WTC11 (cell line): ENCODE measurements around the gene HECTD4. TPM values are rescaled to one million over a fixed set of nuclear protein-coding genes. Genes with fewer than 3 reads are reported as not detected.

Experiments used
- ATAC-seq: fragments of 200-7000 bp; cut with Tn5 transposase; 2 replicates; pipeline ENCODE4 v1.10.0; 2021; ENCODE audit warnings: mild to moderate bottlenecking, moderate library complexity
- CTCF ChIA-PET: fragments of 300-600 bp; sonication (Branson Sonifier 250); formaldehyde crosslinking; loops from one replicate; lab custom pipeline; 2021; ENCODE audit warnings: antibody characterized with exemption; lab: Charles Lee
- POLR2A ChIA-PET: fragments of 350-600 bp; sonication (Branson Sonifier 250); formaldehyde crosslinking; loops from one replicate; lab custom pipeline; 2021; ENCODE audit warnings: antibody characterized with exemption; lab: Charles Lee
- DNase-seq: peaks from one replicate; pipeline ENCODE4 v3.0.0; 2021; ENCODE audit warnings: low spot score
- H3K27ac Mint-ChIP-seq: 2 replicates; pipeline ENCODE4 v1.8.0; 2021; ENCODE audit warnings: mixed read lengths
- H3K27me3 Mint-ChIP-seq: 2 replicates; pipeline ENCODE4 v1.8.0; 2021; ENCODE audit warnings: low read depth, mild to moderate bottlenecking, moderate library complexity, mixed read lengths
- H3K36me3 Mint-ChIP-seq: 2 replicates; pipeline ENCODE4 v1.8.0; 2021; ENCODE audit warnings: mixed read lengths
- H3K4me1 Mint-ChIP-seq: 2 replicates; pipeline ENCODE4 v1.8.0; 2022; ENCODE audit warnings: mixed read lengths
- H3K4me3 Mint-ChIP-seq: 2 replicates; pipeline ENCODE4 v1.8.0; 2021; ENCODE audit warnings: mild to moderate bottlenecking, moderate library complexity, mixed read lengths
- H3K9me3 Mint-ChIP-seq: 2 replicates; pipeline ENCODE4 v1.8.0; 2021; ENCODE audit warnings: mixed read lengths
- ATF2 ChIP-seq: sonication (generic); formaldehyde crosslinking; IDR thresholded peaks from 2 replicates; pipeline ENCODE4 v1.8.1; 2022; ENCODE audit warnings: low read depth, missing genetic modification reagents, borderline replicate concordance
- CBFB ChIP-seq: sonication (generic); formaldehyde crosslinking; IDR thresholded peaks from 2 replicates; pipeline ENCODE4 v1.8.1; 2022; ENCODE audit warnings: mild to moderate bottlenecking, low read depth, missing genetic modification reagents
- ERG ChIP-seq: fragments of 250-450 bp; sonication (Bioruptor Pico); IDR thresholded peaks from 2 replicates; pipeline ENCODE4 v1.8.0; 2021; ENCODE audit warnings: mild to moderate bottlenecking
- ESRRA ChIP-seq: sonication (generic); formaldehyde crosslinking; IDR thresholded peaks from 2 replicates; pipeline ENCODE4 v1.8.1; 2022; ENCODE audit warnings: mild to moderate bottlenecking, missing genetic modification reagents, borderline replicate concordance
- FOXJ3 ChIP-seq: sonication (generic); formaldehyde crosslinking; IDR thresholded peaks from 2 replicates; pipeline ENCODE4 v1.9.0; 2021; ENCODE audit warnings: missing genetic modification reagents, mild to moderate bottlenecking, borderline replicate concordance
- FOXP1 ChIP-seq: sonication (generic); formaldehyde crosslinking; IDR thresholded peaks from 2 replicates; pipeline ENCODE4 v1.8.0; 2022; ENCODE audit warnings: missing genetic modification reagents, mild to moderate bottlenecking, moderate library complexity, borderline replicate concordance
- HMGXB4 ChIP-seq: sonication (generic); formaldehyde crosslinking; IDR thresholded peaks from 2 replicates; pipeline ENCODE4 v1.8.1; 2023; ENCODE audit warnings: mild to moderate bottlenecking, moderate library complexity, missing genetic modification reagents
- NR1H2 ChIP-seq: sonication (generic); formaldehyde crosslinking; IDR thresholded peaks from 2 replicates; pipeline ENCODE4 v1.9.0; 2021; ENCODE audit warnings: mild to moderate bottlenecking, moderate library complexity, missing genetic modification reagents
- OVOL2 ChIP-seq: fragments of 250-450 bp; sonication (Bioruptor Pico); IDR thresholded peaks from 2 replicates; pipeline ENCODE4 v1.9.0; 2021; ENCODE audit warnings: mild to moderate bottlenecking, borderline replicate concordance
- RORB ChIP-seq: fragments of 250-450 bp; sonication (Bioruptor Pico); IDR thresholded peaks from 2 replicates; pipeline ENCODE4 v1.9.0; 2021; ENCODE audit warnings: mild to moderate bottlenecking
- TEAD1 ChIP-seq: sonication (generic); formaldehyde crosslinking; IDR thresholded peaks from 2 replicates; pipeline ENCODE4 v1.8.0; 2022; ENCODE audit warnings: mild to moderate bottlenecking, missing genetic modification reagents
- TP53 ChIP-seq: sonication (generic); formaldehyde crosslinking; IDR thresholded peaks from 2 replicates; pipeline ENCODE4 v1.8.1; 2023; ENCODE audit warnings: mild to moderate bottlenecking, missing genetic modification reagents
- ZBTB21 ChIP-seq: sonication (generic); formaldehyde crosslinking; IDR thresholded peaks from 2 replicates; pipeline ENCODE4 v1.8.1; 2023; ENCODE audit warnings: mild to moderate bottlenecking, missing genetic modification reagents, borderline replicate concordance
- ZNF121 ChIP-seq: sonication (generic); formaldehyde crosslinking; IDR thresholded peaks from 2 replicates; pipeline ENCODE4 v1.8.0; 2023; ENCODE audit warnings: missing genetic modification reagents
- ZNF416 ChIP-seq: fragments of 250-450 bp; sonication (Bioruptor Pico); IDR thresholded peaks from 2 replicates; pipeline ENCODE4 v1.9.0; 2021; ENCODE audit warnings: mild to moderate bottlenecking, inconsistent platforms
- total RNA-seq: library from RNA; stranded (reverse); gene quantifications from 3 replicates; pipeline ENCODE4 v1.2.3, GENCODE V29; 2021
- TF ChIP-seq, protein P1 (sequence below): sonication (generic); formaldehyde crosslinking; IDR thresholded peaks from 2 replicates; pipeline ENCODE4 v1.8.1; 2023; ENCODE audit warnings: mild to moderate bottlenecking, missing genetic modification reagents, borderline replicate concordance
- TF ChIP-seq, protein P2 (sequence below): sonication (generic); formaldehyde crosslinking; IDR thresholded peaks from 2 replicates; pipeline ENCODE4 v1.8.0; 2022; ENCODE audit warnings: mild to moderate bottlenecking, missing genetic modification reagents
- TF ChIP-seq, protein P3 (sequence below): sonication (generic); formaldehyde crosslinking; conservative IDR thresholded peaks from 2 replicates; pipeline ENCODE4 v1.8.1; 2022; ENCODE audit warnings: mild to moderate bottlenecking, missing genetic modification reagents

Gene HECTD4
- total RNA-seq, 1 experiment from 2014 or later, result 31.7 TPM

DNA sequence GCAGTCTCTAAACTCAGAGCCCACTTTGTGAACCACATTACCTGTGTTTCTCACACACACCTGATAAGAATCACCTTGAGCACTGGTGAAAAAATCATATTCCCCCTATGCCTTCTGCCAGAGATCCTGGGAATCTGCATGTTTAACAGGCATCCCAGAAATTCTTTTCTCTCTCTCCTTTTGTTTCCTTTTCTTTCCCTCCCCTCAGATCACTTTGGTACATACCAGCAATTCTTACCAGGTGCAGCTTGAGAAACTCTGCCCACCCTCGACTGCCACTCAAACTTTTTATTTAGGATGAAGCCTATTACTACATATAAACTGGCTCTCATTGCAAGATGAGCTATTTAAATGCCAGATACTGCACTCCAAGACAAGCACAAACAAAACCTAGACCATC is 36.0 kb downstream of the HECTD4 start:
- H3K4me1 Mint-ChIP-seq, result peaks cover 40% of the 10 kb centered on the region
- H3K9me3 Mint-ChIP-seq, result no peaks in the 10 kb centered on the region
- peak overlapping the region; percentile 35 for H3K27ac Mint-ChIP-seq
- TF ChIP-seq FOXJ3 (no peak), ATF2 (no peak), TP53 (no peak), NR1H2 (no peak), OVOL2 (CRISPR knock-in tag) (no peak), CBFB (CRISPR knock-in tag) (no peak), ERG (CRISPR knock-in tag) (no peak), ZNF416 (CRISPR knock-in tag) (no peak), TEAD1 (CRISPR knock-in tag) (no peak), HMGXB4 (no peak)
- TF ChIP-seq, protein P1, sequence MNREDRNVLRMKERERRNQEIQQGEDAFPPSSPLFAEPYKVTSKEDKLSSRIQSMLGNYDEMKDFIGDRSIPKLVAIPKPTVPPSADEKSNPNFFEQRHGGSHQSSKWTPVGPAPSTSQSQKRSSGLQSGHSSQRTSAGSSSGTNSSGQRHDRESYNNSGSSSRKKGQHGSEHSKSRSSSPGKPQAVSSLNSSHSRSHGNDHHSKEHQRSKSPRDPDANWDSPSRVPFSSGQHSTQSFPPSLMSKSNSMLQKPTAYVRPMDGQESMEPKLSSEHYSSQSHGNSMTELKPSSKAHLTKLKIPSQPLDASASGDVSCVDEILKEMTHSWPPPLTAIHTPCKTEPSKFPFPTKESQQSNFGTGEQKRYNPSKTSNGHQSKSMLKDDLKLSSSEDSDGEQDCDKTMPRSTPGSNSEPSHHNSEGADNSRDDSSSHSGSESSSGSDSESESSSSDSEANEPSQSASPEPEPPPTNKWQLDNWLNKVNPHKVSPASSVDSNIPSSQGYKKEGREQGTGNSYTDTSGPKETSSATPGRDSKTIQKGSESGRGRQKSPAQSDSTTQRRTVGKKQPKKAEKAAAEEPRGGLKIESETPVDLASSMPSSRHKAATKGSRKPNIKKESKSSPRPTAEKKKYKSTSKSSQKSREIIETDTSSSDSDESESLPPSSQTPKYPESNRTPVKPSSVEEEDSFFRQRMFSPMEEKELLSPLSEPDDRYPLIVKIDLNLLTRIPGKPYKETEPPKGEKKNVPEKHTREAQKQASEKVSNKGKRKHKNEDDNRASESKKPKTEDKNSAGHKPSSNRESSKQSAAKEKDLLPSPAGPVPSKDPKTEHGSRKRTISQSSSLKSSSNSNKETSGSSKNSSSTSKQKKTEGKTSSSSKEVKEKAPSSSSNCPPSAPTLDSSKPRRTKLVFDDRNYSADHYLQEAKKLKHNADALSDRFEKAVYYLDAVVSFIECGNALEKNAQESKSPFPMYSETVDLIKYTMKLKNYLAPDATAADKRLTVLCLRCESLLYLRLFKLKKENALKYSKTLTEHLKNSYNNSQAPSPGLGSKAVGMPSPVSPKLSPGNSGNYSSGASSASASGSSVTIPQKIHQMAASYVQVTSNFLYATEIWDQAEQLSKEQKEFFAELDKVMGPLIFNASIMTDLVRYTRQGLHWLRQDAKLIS (CRISPR knock-in tag), result no peak
- CTCF ChIA-PET, result interaction anchor here (1.0 kb wide), 1 partner anchor 41 kb away, joined by 4 read pairs; no protein-coding TSS in a partner anchor
- no peaks in the 10 kb centered on the region for H3K36me3 Mint-ChIP-seq
- ATAC-seq (peak; percentile 59), DNase-seq (no peak)
- no peaks in the 10 kb centered on the region; the same call in 1 of the 2 replicates for H3K27me3 Mint-ChIP-seq
- POLR2A ChIA-PET, result no interaction called here
- no peak overlapping the region for H3K4me3 Mint-ChIP-seq

GRCh38 chr12:112344220-112344619 is 38.0 kb downstream of the HECTD4 start:
- ChIA-PET POLR2A (no interaction called here), CTCF (interaction anchor here (1.9 kb wide), 1 partner anchor 43 kb away, joined by 6 read pairs; no protein-coding TSS in a partner anchor)
- Mint-ChIP-seq H3K4me3 (no peak overlapping the region), H3K4me1 (peaks cover 43% of the 10 kb centered on the region), H3K9me3 (no peaks in the 10 kb centered on the region), H3K36me3 (no peaks in the 10 kb centered on the region), H3K27ac (peak overlapping the region; percentile 78), H3K27me3 (no peaks in the 10 kb centered on the region; the same call in 1 of the 2 replicates)
- ATAC-seq (no peak), DNase-seq (no peak)
- TF ChIP-seq TEAD1 (CRISPR knock-in tag) (no peak), ZBTB21 (CRISPR knock-in tag) (no peak), RORB (CRISPR knock-in tag) (no peak)
- TF ChIP-seq, all 79 proteins: peak for 0

- no peaks in the 10 kb centered on the region for H3K36me3 Mint-ChIP-seq
- no peak overlapping the region for H3K27ac Mint-ChIP-seq
- H3K4me1 Mint-ChIP-seq, result peaks cover 38% of the 10 kb centered on the region
- H3K27me3 Mint-ChIP-seq, result no peaks in the 10 kb centered on the region; the same call in 1 of the 2 replicates
- H3K9me3 Mint-ChIP-seq, result no peaks in the 10 kb centered on the region
- H3K4me3 Mint-ChIP-seq, result no peak overlapping the region
- POLR2A ChIA-PET, result no interaction called here
- CTCF ChIA-PET, result no interaction called here
- DNase-seq (no peak), ATAC-seq (no peak)
- TF ChIP-seq, protein P2, sequence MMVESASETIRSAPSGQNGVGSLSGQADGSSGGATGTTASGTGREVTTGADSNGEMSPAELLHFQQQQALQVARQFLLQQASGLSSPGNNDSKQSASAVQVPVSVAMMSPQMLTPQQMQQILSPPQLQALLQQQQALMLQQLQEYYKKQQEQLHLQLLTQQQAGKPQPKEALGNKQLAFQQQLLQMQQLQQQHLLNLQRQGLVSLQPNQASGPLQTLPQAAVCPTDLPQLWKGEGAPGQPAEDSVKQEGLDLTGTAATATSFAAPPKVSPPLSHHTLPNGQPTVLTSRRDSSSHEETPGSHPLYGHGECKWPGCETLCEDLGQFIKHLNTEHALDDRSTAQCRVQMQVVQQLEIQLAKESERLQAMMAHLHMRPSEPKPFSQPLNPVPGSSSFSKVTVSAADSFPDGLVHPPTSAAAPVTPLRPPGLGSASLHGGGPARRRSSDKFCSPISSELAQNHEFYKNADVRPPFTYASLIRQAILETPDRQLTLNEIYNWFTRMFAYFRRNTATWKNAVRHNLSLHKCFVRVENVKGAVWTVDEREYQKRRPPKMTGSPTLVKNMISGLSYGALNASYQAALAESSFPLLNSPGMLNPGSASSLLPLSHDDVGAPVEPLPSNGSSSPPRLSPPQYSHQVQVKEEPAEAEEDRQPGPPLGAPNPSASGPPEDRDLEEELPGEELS (CRISPR knock-in tag), result no peak
- TF ChIP-seq FOXP1 (CRISPR knock-in tag) (no peak), ATF2 (no peak), HMGXB4 (no peak), ESRRA (CRISPR knock-in tag) (no peak), ZNF121 (CRISPR knock-in tag) (no peak)
- TF ChIP-seq, protein P3, sequence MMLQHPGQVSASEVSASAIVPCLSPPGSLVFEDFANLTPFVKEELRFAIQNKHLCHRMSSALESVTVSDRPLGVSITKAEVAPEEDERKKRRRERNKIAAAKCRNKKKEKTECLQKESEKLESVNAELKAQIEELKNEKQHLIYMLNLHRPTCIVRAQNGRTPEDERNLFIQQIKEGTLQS (CRISPR knock-in tag), result no peak
Measured at GRCh38 chr12:112342587-112342986, 39.6 kb downstream of the HECTD4 start.
